NT2/D1 (cell line): ENCODE measurements around the gene LOXHD1.

Experiments
- SUZ12 ChIP-seq: IDR thresholded peaks from 2 replicates; pipeline ENCODE4 v1.6.1; 2011; ENCODE audit not compliant: insufficient read length, insufficient read depth; ENCODE audit errors: extremely low read depth
- YY1 ChIP-seq: IDR thresholded peaks from 2 replicates; pipeline ENCODE4 v1.6.1; 2011; ENCODE audit not compliant: insufficient read length, insufficient read depth
- ZNF274 ChIP-seq: IDR thresholded peaks from 2 replicates; pipeline ENCODE4 v1.6.1; 2011; ENCODE audit warnings: mild to moderate bottlenecking, low read depth, low read length

DNA sequence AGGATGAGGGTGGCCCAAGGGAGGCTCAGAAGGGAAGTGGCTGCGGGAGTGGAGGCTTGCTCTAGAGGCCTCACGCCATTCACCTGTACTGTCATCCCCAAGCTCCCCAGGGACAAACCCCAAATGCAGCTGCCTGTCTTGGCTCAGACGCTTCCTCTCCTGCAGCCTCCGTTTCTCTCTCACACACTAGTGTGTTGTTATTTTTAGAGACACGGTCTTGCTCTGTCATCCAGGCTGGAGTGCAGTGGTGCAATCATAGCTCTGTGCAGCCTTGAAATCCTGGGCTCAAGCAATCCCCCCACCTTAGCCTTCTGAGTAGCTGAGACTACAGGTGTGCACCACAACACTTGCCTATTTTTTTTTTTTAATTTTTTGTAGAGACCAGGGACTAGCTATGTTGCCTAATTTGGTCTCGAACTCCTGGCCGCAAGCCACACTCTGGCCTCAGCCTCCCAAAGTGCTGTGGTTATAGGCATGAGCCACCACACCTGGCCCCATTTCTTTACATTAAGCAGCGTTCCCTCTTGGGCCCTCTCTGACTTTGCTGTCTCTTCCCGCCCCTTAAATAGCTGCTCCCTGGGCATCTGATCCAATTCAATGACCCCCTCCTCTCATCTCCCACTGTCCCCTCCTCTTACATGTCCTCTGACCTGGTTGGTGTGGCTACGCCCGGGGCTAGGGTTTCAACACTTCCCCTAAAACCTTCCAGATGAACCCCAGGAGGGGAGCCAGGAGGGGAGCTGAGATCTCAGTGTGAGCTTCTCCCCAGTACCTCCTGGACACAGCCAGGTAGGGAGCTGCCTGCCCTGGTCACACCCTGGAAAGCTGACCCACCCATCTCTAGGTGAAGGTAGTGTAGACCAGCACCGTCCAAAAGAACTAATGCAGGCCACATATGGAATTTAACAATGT, 24.0 kb upstream of the LOXHD1 start:
- TF ChIP-seq YY1, result no peak
- TF ChIP-seq SUZ12, result no peak
- no peak for TF ChIP-seq ZNF274
